OCI-LY3 (cell line): ENCODE measurements around the gene FPGS.

Source experiments
- EZH2phosphoT487 ChIP-seq: fragments of 200-600 bp; shearing (Covaris generic); IDR thresholded peaks from 2 replicates; pipeline ENCODE4 v1.6.1; 2018; ENCODE audit warnings: antibody characterized with exemption, mixed run types, low read depth
- TF ChIP-seq, protein P1 (sequence below): fragments of 200-600, 300-600 bp; sonication (generic); IDR thresholded peaks from 2 replicates; pipeline ENCODE4 v1.5.1; 2014; ENCODE audit warnings: antibody characterized with exemption, low read length, low read depth

DNA sequence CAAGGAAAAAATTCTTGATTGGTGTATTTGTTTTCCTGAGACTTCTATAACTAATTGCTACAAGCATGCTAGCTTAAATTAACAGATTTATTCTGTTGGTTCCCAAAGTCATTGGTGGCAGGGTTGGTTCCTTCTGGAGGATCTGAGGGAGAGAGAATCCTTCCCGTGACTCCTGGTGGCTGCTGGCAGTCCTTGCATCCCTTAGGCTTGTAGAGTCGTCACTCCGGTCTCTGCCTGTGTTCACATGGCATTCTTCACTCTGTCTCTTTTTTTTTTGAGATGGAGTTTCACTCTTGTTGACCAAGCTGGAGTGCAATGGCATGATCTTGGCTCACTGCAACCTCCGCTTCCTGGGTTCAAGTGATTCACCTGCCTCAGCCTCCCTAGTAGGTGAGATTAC, 11.6 kb upstream of the FPGS start:
- TF ChIP-seq, protein P1, sequence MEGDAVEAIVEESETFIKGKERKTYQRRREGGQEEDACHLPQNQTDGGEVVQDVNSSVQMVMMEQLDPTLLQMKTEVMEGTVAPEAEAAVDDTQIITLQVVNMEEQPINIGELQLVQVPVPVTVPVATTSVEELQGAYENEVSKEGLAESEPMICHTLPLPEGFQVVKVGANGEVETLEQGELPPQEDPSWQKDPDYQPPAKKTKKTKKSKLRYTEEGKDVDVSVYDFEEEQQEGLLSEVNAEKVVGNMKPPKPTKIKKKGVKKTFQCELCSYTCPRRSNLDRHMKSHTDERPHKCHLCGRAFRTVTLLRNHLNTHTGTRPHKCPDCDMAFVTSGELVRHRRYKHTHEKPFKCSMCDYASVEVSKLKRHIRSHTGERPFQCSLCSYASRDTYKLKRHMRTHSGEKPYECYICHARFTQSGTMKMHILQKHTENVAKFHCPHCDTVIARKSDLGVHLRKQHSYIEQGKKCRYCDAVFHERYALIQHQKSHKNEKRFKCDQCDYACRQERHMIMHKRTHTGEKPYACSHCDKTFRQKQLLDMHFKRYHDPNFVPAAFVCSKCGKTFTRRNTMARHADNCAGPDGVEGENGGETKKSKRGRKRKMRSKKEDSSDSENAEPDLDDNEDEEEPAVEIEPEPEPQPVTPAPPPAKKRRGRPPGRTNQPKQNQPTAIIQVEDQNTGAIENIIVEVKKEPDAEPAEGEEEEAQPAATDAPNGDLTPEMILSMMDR, result no peak
- no peak for TF ChIP-seq EZH2phosphoT487
